ENCODE measurements around the gene SLIT3.

- no peak for TF ChIP-seq CTCF (IDR thresholded peaks at IDR 0.05)
- no peak for TF ChIP-seq POLR2A (IDR thresholded peaks at IDR 0.05)
- TF ChIP-seq POLR2AphosphoS5 (IDR thresholded peaks at IDR 0.05; ENCODE audit: insufficient read depth in 1 of 2, low read depth in 1 of 2), result no peak
These were observed 132.7 kb downstream of the SLIT3 start for GRCh38 chr5:169168280-169168679.
